IPS DF 4.7 (cell line): ENCODE measurements around the gene ADAMTS9.
"Not testable (repeated sequence)": the region's sequence is repeated elsewhere in the genome, so short reads cannot be mapped to it uniquely, and the experiment has no call there.

ENCODE experiments used
- DNase-seq: peaks from one replicate; pipeline ENCODE4 v3.0.0-alpha.2; 2013; ENCODE audit warnings: low spot score; ENCODE audit errors: extremely low read depth

The ADAMTS9 gene

GRCh38 chr3:64546856-64547255 lies 140.9 kb downstream of the ADAMTS9 start:
- DNase-seq: no peak

GRCh38 chr3:64545239-64545638 lies 142.6 kb downstream of the ADAMTS9 start:
- DNase-seq: not testable (repeated sequence)

- DNase-seq: no peak
Observed at GRCh38 chr3:64541803-64542202, 146.0 kb downstream of the ADAMTS9 start.

GRCh38 chr3:64539451-64540196 lies 148.2 kb downstream of the ADAMTS9 start:
- DNase-seq: no peak

GRCh38 chr3:64536166-64536565 lies 151.6 kb downstream of the ADAMTS9 start:
- DNase-seq: no peak

- peak; percentile 44 for DNase-seq
Observed at GRCh38 chr3:64533617-64534317, 154.0 kb downstream of the ADAMTS9 start.

GRCh38 chr3:64530434-64531049 lies 157.3 kb downstream of the ADAMTS9 start:
- DNase-seq: no peak

- no peak for DNase-seq
Observed at GRCh38 chr3:64523324-64523723, 164.5 kb downstream of the ADAMTS9 start.

- no peak for DNase-seq
Observed at GRCh38 chr3:64520334-64520733, 167.5 kb downstream of the ADAMTS9 start.

GRCh38 chr3:64518950-64519349 lies 168.8 kb downstream of the ADAMTS9 start:
- DNase-seq: no peak

- DNase-seq: no peak
Observed at GRCh38 chr3:64518496-64518895, 169.3 kb downstream of the ADAMTS9 start.

GRCh38 chr3:64514889-64515288 lies 172.9 kb downstream of the ADAMTS9 start:
- DNase-seq: no peak

- DNase-seq: no peak
Observed at GRCh38 chr3:64509206-64509605, 178.6 kb downstream of the ADAMTS9 start.

- DNase-seq: no peak
Observed at GRCh38 chr3:64508140-64508539, 179.7 kb downstream of the ADAMTS9 start.

- DNase-seq: no peak
Observed at GRCh38 chr3:64506255-64506654, 181.5 kb downstream of the ADAMTS9 start.

- no peak for DNase-seq
Observed at GRCh38 chr3:64505419-64505818, 182.4 kb downstream of the ADAMTS9 start.

GRCh38 chr3:64502284-64502683 lies 185.5 kb downstream of the ADAMTS9 start:
- DNase-seq: no peak

GRCh38 chr3:64501298-64501906 lies 186.4 kb downstream of the ADAMTS9 start:
- no peak for DNase-seq

GRCh38 chr3:64496786-64497490 lies 190.9 kb downstream of the ADAMTS9 start:
- no peak for DNase-seq

- DNase-seq: no peak
Observed at GRCh38 chr3:64495781-64496334, 191.9 kb downstream of the ADAMTS9 start.
